A549 (cell line): ENCODE measurements around the gene PHACTR2. TPM values are rescaled to one million over a fixed set of nuclear protein-coding genes. Genes with fewer than 3 reads are reported as not detected.

Experiments used
- ATAC-seq, 2 experiments: fragments of 200-7000 bp in 1 of 2; fragments of >200 bp in 1 of 2; cut with Nextera tagmentation in 1 of 2; cut with Tn5 transposase in 1 of 2; 3 replicates each; pipeline versions ENCODE4 v1.8.0 to v1.9.1; 2018 to 2020; ENCODE audit warnings: mild to moderate bottlenecking in 1 of 2, moderate library complexity in 1 of 2
- CTCF ChIA-PET: fragments of 300-600 bp; sonication (Branson Sonifier 250); formaldehyde crosslinking; extraction: SDS; loops from one replicate; lab custom pipeline; 2021; ENCODE audit warnings: antibody characterized with exemption, inconsistent platforms; lab: Yijun Ruan, JAX
- POLR2A ChIA-PET: fragments of 350-600 bp; formaldehyde crosslinking; extraction: SDS; loops from one replicate; lab custom pipeline; 2021; ENCODE audit warnings: antibody characterized with exemption, inconsistent platforms; lab: Yijun Ruan, JAX
- DNase-seq, 2 experiments: peaks; one replicate each; pipeline versions ENCODE4 v3.0.0 to v3.0.0-alpha.2; 2011 to 2016; ENCODE audit warnings: low read depth in 1 of 2, low spot score in 1 of 2
- FAIRE-seq: peaks from 2 replicates; lab custom pipeline; 2011; peaks lifted over from hg19 to GRCh38; lab: Jason Lieb, UNC
- H3K27ac ChIP-seq, 2 experiments: fragments of >200 bp; sonication (Bioruptor Twin); formaldehyde crosslinking; 3 replicates each; pipeline ENCODE4 v1.5.1; 2016 to 2017
- H3K4me1 ChIP-seq: fragments of >200 bp; sonication (Bioruptor Twin); formaldehyde crosslinking; 3 replicates; pipeline ENCODE4 v1.6.1; 2016
- H3K4me2 ChIP-seq: fragments of >200 bp; sonication (Bioruptor Twin); formaldehyde crosslinking; 3 replicates; pipeline ENCODE4 v1.6.1; 2016
- H3K4me3 ChIP-seq: fragments of >200 bp; sonication (Bioruptor Twin); formaldehyde crosslinking; 3 replicates; pipeline ENCODE4 v1.5.1; 2016
- H3K9me3 ChIP-seq: fragments of >200 bp; sonication (Bioruptor Twin); formaldehyde crosslinking; 3 replicates; pipeline ENCODE4 v1.6.1; 2016
- ATOH8 ChIP-seq: fragments of 250-450 bp; sonication (Bioruptor Pico); IDR thresholded peaks from 2 replicates; pipeline ENCODE4 v1.5.0; 2020; ENCODE audit warnings: low read depth, mild to moderate bottlenecking, moderate library complexity
- CBX2 ChIP-seq: fragments of 200-600 bp; sonication (generic); IDR thresholded peaks from 2 replicates; pipeline ENCODE4 v1.6.1; 2016; ENCODE audit warnings: low read depth, mild to moderate bottlenecking, borderline replicate concordance
- EHMT2 ChIP-seq: fragments of 200-600 bp; sonication (generic); IDR thresholded peaks from 2 replicates; pipeline ENCODE4 v1.6.1; 2016; ENCODE audit warnings: antibody characterized with exemption, low read depth, mild to moderate bottlenecking, moderate library complexity
- ESRRA ChIP-seq: fragments of 150-350 bp; IDR thresholded peaks from 2 replicates; pipeline ENCODE4 v1.6.1; 2014; ENCODE audit warnings: mild to moderate bottlenecking, low read length, borderline replicate concordance
- FOSL2 ChIP-seq, 2 experiments: fragments of 450-650 bp in 1 of 2; fragments of >200 bp in 1 of 2; sonication (Bioruptor Twin) in 1 of 2; formaldehyde crosslinking; IDR thresholded peaks; 2 replicates each; pipeline versions ENCODE4 v1.5.0 to v1.6.1; 2016 to 2020; ENCODE audit warnings: mild to moderate bottlenecking in 1 of 2, moderate library complexity in 1 of 2
- HEYL ChIP-seq: fragments of 250-450 bp; sonication (Bioruptor Pico); IDR thresholded peaks from 2 replicates; pipeline ENCODE4 v1.8.0; 2021; ENCODE audit warnings: mild to moderate bottlenecking, moderate library complexity
- HOXA7 ChIP-seq: fragments of 250-450 bp; sonication (Bioruptor Pico); IDR thresholded peaks from 2 replicates; pipeline ENCODE4 v1.5.0; 2020; ENCODE audit warnings: mild to moderate bottlenecking, moderate library complexity
- HOXB13 ChIP-seq: fragments of 250-450 bp; sonication (Bioruptor Pico); IDR thresholded peaks from 2 replicates; pipeline ENCODE4 v1.5.0; 2020; ENCODE audit warnings: low read depth, mild to moderate bottlenecking, moderate library complexity
- JUN ChIP-seq, 2 experiments: fragments of >200 bp; sonication (Bioruptor Twin); formaldehyde crosslinking; IDR thresholded peaks; 2 replicates in 1 of 2; 3 replicates in 1 of 2; pipeline ENCODE4 v1.6.1; 2016 to 2017
- KDM1A ChIP-seq: fragments of 200-600 bp; sonication (generic); IDR thresholded peaks from 2 replicates; pipeline ENCODE4 v1.6.1; 2016; ENCODE audit warnings: low read depth, mild to moderate bottlenecking
- KDM5A ChIP-seq: fragments of 200-600 bp; sonication (generic); IDR thresholded peaks from 2 replicates; pipeline ENCODE4 v1.6.1; 2016; ENCODE audit warnings: antibody characterized with exemption, mild to moderate bottlenecking
- MAZ ChIP-seq: fragments of 150-350 bp; IDR thresholded peaks from 2 replicates; pipeline ENCODE4 v1.6.1; 2014; ENCODE audit warnings: antibody characterized with exemption, low read depth, low read length, borderline replicate concordance
- NR3C1 ChIP-seq: fragments of >200 bp; sonication (Bioruptor Twin); formaldehyde crosslinking; IDR thresholded peaks from 3 replicates; pipeline ENCODE4 v1.6.1; 2017
- PHF8 ChIP-seq: fragments of 200-600 bp; sonication (generic); IDR thresholded peaks from 2 replicates; pipeline ENCODE4 v1.6.1; 2016; ENCODE audit warnings: low read depth, mild to moderate bottlenecking, antibody characterized with exemption, moderate library complexity, borderline replicate concordance
- RARB ChIP-seq: fragments of 250-450 bp; sonication (Bioruptor Pico); IDR thresholded peaks from 2 replicates; pipeline ENCODE4 v1.8.0; 2021; ENCODE audit warnings: mild to moderate bottlenecking, moderate library complexity
- RNF2 ChIP-seq: fragments of 200-600 bp; sonication (generic); IDR thresholded peaks from 2 replicates; pipeline ENCODE4 v1.6.1; 2016; ENCODE audit warnings: low read depth, mild to moderate bottlenecking, antibody characterized with exemption, moderate library complexity, borderline replicate concordance
- SREBF2 ChIP-seq: fragments of 450-650 bp; IDR thresholded peaks from 2 replicates; pipeline ENCODE4 v1.6.1; 2014; ENCODE audit warnings: mild to moderate bottlenecking, moderate library complexity
- WGBS: methylation state at CpG from one replicate; pipeline ENCODE4 v1.1.6; 2017; ENCODE audit errors: missing lambda C conversion rate; 5-methylcytosine and 5-hydroxymethylcytosine counted together
- polyA plus RNA-seq, 4 experiments: library from polyadenylated mRNA; depleted of rRNA in 3 of 4; stranded (reverse); fragments of >200 nt; fragmentation: RNase III in 1 of 4; extraction: RNeasy Plus Mini Kit Qiagen cat#74134 plus additional on column Dnase treatment in 1 of 4; gene quantifications; 2 replicates in 3 of 4; 3 replicates in 1 of 4; pipeline ENCODE4 v1.2.3, GENCODE V29; 2011 to 2017
- TF ChIP-seq, protein P1 (sequence below): fragments of 150-350 bp; IDR thresholded peaks from 2 replicates; pipeline ENCODE4 v1.6.1; 2014; ENCODE audit warnings: low read depth, mild to moderate bottlenecking, low read length
- TF ChIP-seq, protein P2 (sequence below): fragments of 250-450 bp; sonication (Bioruptor Pico); IDR thresholded peaks from 2 replicates; pipeline ENCODE4 v1.5.0; 2021; ENCODE audit warnings: mild to moderate bottlenecking, moderate library complexity, borderline replicate concordance
- TF ChIP-seq, protein P3 (sequence below): fragments of >200 bp; sonication (Bioruptor Twin); formaldehyde crosslinking; IDR thresholded peaks from 3 replicates; pipeline ENCODE4 v1.6.1; 2016

PHACTR2 gene
- polyA plus RNA-seq, 2 of the 4 experiments (the other 2 are of a cell fraction), result 2.5 to 10.4 TPM

- CTCF ChIA-PET, result no interaction called here
- no peak for FAIRE-seq
These were observed 47.1 kb downstream of the PHACTR2 start for GRCh38 chr6:143724876-143725275.

GRCh38 chr6:143726015-143726647 is 48.4 kb downstream of the PHACTR2 start:
- TF ChIP-seq HOXA7 (CRISPR knock-in tag) (no peak), JUN (IDR thresholded peaks at IDR 0.05) (no peak), CBX2 (no peak), FOSL2 (IDR thresholded peaks at IDR 0.05) (no peak), FOSL2 (CRISPR knock-in tag; IDR thresholded peaks at IDR 0.05) (no peak), RNF2 (no peak)
- TF ChIP-seq, protein P1, sequence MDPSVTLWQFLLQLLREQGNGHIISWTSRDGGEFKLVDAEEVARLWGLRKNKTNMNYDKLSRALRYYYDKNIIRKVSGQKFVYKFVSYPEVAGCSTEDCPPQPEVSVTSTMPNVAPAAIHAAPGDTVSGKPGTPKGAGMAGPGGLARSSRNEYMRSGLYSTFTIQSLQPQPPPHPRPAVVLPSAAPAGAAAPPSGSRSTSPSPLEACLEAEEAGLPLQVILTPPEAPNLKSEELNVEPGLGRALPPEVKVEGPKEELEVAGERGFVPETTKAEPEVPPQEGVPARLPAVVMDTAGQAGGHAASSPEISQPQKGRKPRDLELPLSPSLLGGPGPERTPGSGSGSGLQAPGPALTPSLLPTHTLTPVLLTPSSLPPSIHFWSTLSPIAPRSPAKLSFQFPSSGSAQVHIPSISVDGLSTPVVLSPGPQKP, result no peak
- Histone ChIP-seq H3K9me3 (no peaks in the 10 kb centered on the region), H3K4me2 (no peak overlapping the region), H3K4me3 (no peak overlapping the region), H3K27ac (no peak overlapping the region), H3K4me1 (no peaks in the 10 kb centered on the region)
- no peak for DNase-seq
- ATAC-seq, result no peak
- WGBS, result 65% methylated on average over 2 of the region's 2 CpGs
- no peak for FAIRE-seq
- ChIA-PET POLR2A (no interaction called here), CTCF (no interaction called here)

More at GRCh38 chr6:143724876-143725275, 47.1 kb downstream of the PHACTR2 start:
- no peak overlapping the region for H3K4me2 ChIP-seq
- no peak overlapping the region for H3K27ac ChIP-seq
- POLR2A ChIA-PET, result no interaction called here
- H3K9me3 ChIP-seq, result no peaks in the 10 kb centered on the region
- DNase-seq (no peak), ATAC-seq (no peak)
- WGBS, result 89% methylated on average over 5 of the region's 5 CpGs
- no peak overlapping the region for H3K4me3 ChIP-seq
- TF ChIP-seq, protein P2, sequence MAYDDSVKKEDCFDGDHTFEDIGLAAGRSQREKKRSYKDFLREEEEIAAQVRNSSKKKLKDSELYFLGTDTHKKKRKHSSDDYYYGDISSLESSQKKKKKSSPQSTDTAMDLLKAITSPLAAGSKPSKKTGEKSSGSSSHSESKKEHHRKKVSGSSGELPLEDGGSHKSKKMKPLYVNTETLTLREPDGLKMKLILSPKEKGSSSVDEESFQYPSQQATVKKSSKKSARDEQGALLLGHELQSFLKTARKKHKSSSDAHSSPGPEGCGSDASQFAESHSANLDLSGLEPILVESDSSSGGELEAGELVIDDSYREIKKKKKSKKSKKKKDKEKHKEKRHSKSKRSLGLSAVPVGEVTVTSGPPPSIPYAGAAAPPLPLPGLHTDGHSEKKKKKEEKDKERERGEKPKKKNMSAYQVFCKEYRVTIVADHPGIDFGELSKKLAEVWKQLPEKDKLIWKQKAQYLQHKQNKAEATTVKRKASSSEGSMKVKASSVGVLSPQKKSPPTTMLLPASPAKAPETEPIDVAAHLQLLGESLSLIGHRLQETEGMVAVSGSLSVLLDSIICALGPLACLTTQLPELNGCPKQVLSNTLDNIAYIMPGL (CRISPR knock-in tag), result no peak
- no peak for TF ChIP-seq HEYL (CRISPR knock-in tag)
- no peak for TF ChIP-seq HOXA7 (CRISPR knock-in tag)
- no peak for TF ChIP-seq KDM5A
- TF ChIP-seq NR3C1, result no peak
- TF ChIP-seq PHF8, result no peak
- TF ChIP-seq KDM1A, result no peak
- TF ChIP-seq ESRRA, result no peak
- no peak for TF ChIP-seq RNF2
- no peak for TF ChIP-seq JUN (IDR thresholded peaks at IDR 0.05)
- no peak for TF ChIP-seq ATOH8 (CRISPR knock-in tag)
- no peak for TF ChIP-seq SREBF2
- TF ChIP-seq MAZ, result no peak
- no peak for TF ChIP-seq RARB
- TF ChIP-seq HOXB13, result no peak
- H3K4me1 ChIP-seq, result no peaks in the 10 kb centered on the region

- Histone ChIP-seq H3K4me2 (no peak overlapping the region), H3K4me3 (no peak overlapping the region), H3K9me3 (no peaks in the 10 kb centered on the region), H3K27ac (no peak overlapping the region)
- CTCF ChIA-PET, result no interaction called here
- WGBS, result 100% methylated on average over 1 of the region's 1 CpG
- ATAC-seq, result no peak
- POLR2A ChIA-PET, result no interaction called here
- no peak for FAIRE-seq
- no peak for TF ChIP-seq KDM5A
- no peak for TF ChIP-seq EHMT2
- TF ChIP-seq, protein P3, sequence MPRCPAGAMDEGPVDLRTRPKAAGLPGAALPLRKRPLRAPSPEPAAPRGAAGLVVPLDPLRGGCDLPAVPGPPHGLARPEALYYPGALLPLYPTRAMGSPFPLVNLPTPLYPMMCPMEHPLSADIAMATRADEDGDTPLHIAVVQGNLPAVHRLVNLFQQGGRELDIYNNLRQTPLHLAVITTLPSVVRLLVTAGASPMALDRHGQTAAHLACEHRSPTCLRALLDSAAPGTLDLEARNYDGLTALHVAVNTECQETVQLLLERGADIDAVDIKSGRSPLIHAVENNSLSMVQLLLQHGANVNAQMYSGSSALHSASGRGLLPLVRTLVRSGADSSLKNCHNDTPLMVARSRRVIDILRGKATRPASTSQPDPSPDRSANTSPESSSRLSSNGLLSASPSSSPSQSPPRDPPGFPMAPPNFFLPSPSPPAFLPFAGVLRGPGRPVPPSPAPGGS, result no peak
- TF ChIP-seq HEYL (CRISPR knock-in tag), result no peak
- TF ChIP-seq, all 56 proteins: peak for 0
- DNase-seq, result no peak
- H3K4me1 ChIP-seq, result no peaks in the 10 kb centered on the region
These were observed 49.3 kb downstream of the PHACTR2 start for GRCh38 chr6:143727035-143727434.
